ENCODE results near the gene RBM34. TPM values are rescaled to one million over a fixed set of nuclear protein-coding genes. Genes with fewer than 3 reads are reported as not detected.
"Not testable (repeated sequence)": the region's sequence is repeated elsewhere in the genome, so short reads cannot be mapped to it uniquely, and the experiment has no call there.

The RBM34 gene
- total and polyA plus RNA-seq, 2 donors (not counting 3 experiments of a cell fraction or from before 2014, with no cell fraction given), result 16.1 to 80.7 TPM

DNA sequence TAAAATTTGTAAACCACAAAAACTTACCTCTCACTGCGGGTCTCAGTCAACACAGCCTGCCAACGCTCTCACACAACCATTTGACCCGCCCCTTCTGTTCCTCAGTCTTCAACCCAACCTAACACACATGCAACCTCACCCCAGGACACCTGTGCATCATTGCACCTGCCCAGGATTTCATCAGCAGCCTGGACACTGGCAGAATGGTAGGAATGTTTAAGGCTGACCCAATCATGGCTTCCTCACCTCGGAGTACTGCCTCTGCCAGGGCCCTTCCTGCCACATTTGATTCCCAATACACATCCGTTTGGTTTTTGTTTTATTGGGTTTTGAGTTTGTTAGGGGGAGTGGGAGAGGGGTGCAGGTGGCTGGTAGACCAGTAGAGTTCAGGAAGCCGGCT is 73.1 kb downstream of the RBM34 start:
- FAIRE-seq, result no peak
- H3K9ac ChIP-seq (replicated peaks; ENCODE audit: extremely low read depth, insufficient read depth, low read length), result no peak overlapping the region
- ChIA-PET CTCF (no interaction called here), POLR2A (no interaction called here)
- no peaks in the 10 kb centered on the region for H3K9me1 ChIP-seq (replicated peaks; ENCODE audit: control insufficient read depth, extremely low read depth, insufficient read depth, low read length)
- no peaks in the 10 kb centered on the region for H3K27me3 ChIP-seq (ENCODE audit: control insufficient read depth in 2 of 2, insufficient read depth in 2 of 2, low read length in 2 of 2)
- BruUV-seq (replicated peaks), result no TSS peak
- no peaks in the 10 kb centered on the region for H4K20me1 ChIP-seq (replicated peaks; ENCODE audit: control insufficient read depth, extremely low read depth, insufficient read depth, low read length)
- TF ChIP-seq EZH2 (IDR thresholded peaks at IDR 0.05; ENCODE audit: borderline replicate concordance, low read depth, low read length, severe bottlenecking), result no peak
- TF ChIP-seq GATA2 (IDR thresholded peaks at IDR 0.05; ENCODE audit: insufficient read depth, insufficient read length, low read depth, low read length), result no peak
- TF ChIP-seq, protein P1, sequence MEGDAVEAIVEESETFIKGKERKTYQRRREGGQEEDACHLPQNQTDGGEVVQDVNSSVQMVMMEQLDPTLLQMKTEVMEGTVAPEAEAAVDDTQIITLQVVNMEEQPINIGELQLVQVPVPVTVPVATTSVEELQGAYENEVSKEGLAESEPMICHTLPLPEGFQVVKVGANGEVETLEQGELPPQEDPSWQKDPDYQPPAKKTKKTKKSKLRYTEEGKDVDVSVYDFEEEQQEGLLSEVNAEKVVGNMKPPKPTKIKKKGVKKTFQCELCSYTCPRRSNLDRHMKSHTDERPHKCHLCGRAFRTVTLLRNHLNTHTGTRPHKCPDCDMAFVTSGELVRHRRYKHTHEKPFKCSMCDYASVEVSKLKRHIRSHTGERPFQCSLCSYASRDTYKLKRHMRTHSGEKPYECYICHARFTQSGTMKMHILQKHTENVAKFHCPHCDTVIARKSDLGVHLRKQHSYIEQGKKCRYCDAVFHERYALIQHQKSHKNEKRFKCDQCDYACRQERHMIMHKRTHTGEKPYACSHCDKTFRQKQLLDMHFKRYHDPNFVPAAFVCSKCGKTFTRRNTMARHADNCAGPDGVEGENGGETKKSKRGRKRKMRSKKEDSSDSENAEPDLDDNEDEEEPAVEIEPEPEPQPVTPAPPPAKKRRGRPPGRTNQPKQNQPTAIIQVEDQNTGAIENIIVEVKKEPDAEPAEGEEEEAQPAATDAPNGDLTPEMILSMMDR (IDR thresholded peaks at IDR 0.05; ENCODE audit: extremely low read depth in 1 of 2, insufficient read depth in 1 of 2, low read depth in 1 of 2, low read length in 2 of 2), result no peak
- TF ChIP-seq POLR2AphosphoS5 (IDR thresholded peaks at IDR 0.05; ENCODE audit: insufficient read depth, low read depth, low read length), result no peak
- no peak for TF ChIP-seq FOS (IDR thresholded peaks at IDR 0.05; ENCODE audit: borderline replicate concordance, insufficient read depth, low read length)
- TF ChIP-seq JUN (IDR thresholded peaks at IDR 0.05; ENCODE audit: borderline replicate concordance, insufficient read depth, insufficient read length, low read depth), result no peak
- no peak for TF ChIP-seq POLR2A (IDR thresholded peaks at IDR 0.05; ENCODE audit: low read depth, low read length)
- no peak for TF ChIP-seq MAX (IDR thresholded peaks at IDR 0.05; ENCODE audit: insufficient read depth, insufficient read length)
- no peak for TF ChIP-seq MYC (IDR thresholded peaks at IDR 0.05; ENCODE audit: low read depth, low read length)
- DNase-seq (ENCODE audit: low read depth, low spot score), result no peak
- H3K9me3 ChIP-seq (replicated peaks; ENCODE audit: control insufficient read depth, insufficient read depth, low read length), result no peaks in the 10 kb centered on the region
- H3K36me3 ChIP-seq (ENCODE audit: control insufficient read depth in 2 of 2, extremely low read depth in 1 of 2, insufficient read depth in 2 of 2, low read length in 2 of 2), result no peaks in the 10 kb centered on the region
- H3K4me2 ChIP-seq (ENCODE audit: insufficient read depth, low read length), result no peak overlapping the region
- no peak overlapping the region for H2AFZ ChIP-seq (ENCODE audit: low read depth, low read length)
- H3K79me2 ChIP-seq (ENCODE audit: control insufficient read depth, insufficient read depth, low read length), result no peaks in the 10 kb centered on the region
- dilution Hi-C loops (cut with MboI; ENCODE audit: extremely low pct_ligation_motif_present, low sequenced_read_pairs), result no loop called here
- H3K27ac ChIP-seq (ENCODE audit: insufficient read depth, low read depth, low read length), result no peak overlapping the region
- H3K4me3 ChIP-seq (replicated peaks in 1 of 3; ENCODE audit: insufficient read depth in 1 of 3, low read depth in 1 of 3, low read length in 3 of 3), result no peak overlapping the region
- H3K4me1 ChIP-seq (ENCODE audit: control insufficient read depth, extremely low read depth, insufficient read depth, low read length), result peaks cover 2% of the 10 kb centered on the region
- intact Hi-C loops (cut with micrococcal nuclease), result no loop called here

- H3K9ac ChIP-seq (replicated peaks; ENCODE audit: extremely low read depth, insufficient read depth, low read length); H3K4me2 ChIP-seq (ENCODE audit: insufficient read depth, low read length); DNase-seq (ENCODE audit: low read depth, low spot score); FAIRE-seq; POLR2A ChIA-PET; H2AFZ ChIP-seq (ENCODE audit: low read depth, low read length); intact Hi-C loops (cut with micrococcal nuclease); H3K9me1 ChIP-seq (replicated peaks; ENCODE audit: control insufficient read depth, extremely low read depth, insufficient read depth, low read length); H4K20me1 ChIP-seq (replicated peaks; ENCODE audit: control insufficient read depth, extremely low read depth, insufficient read depth, low read length); H3K79me2 ChIP-seq (ENCODE audit: control insufficient read depth, insufficient read depth, low read length); BruUV-seq (replicated peaks); dilution Hi-C loops (cut with MboI; ENCODE audit: extremely low pct_ligation_motif_present, low sequenced_read_pairs); H3K27ac ChIP-seq (ENCODE audit: insufficient read depth, low read depth, low read length); H3K27me3 ChIP-seq (ENCODE audit: control insufficient read depth in 2 of 2, insufficient read depth in 2 of 2, low read length in 2 of 2); H3K9me3 ChIP-seq (replicated peaks; ENCODE audit: control insufficient read depth, insufficient read depth, low read length); H3K36me3 ChIP-seq (ENCODE audit: control insufficient read depth in 2 of 2, extremely low read depth in 1 of 2, insufficient read depth in 2 of 2, low read length in 2 of 2); H3K4me1 ChIP-seq (ENCODE audit: control insufficient read depth, extremely low read depth, insufficient read depth, low read length); H3K4me3 ChIP-seq (replicated peaks in 1 of 3; ENCODE audit: insufficient read depth in 1 of 3, low read depth in 1 of 3, low read length in 3 of 3): not testable (repeated sequence)
- CTCF ChIA-PET, result interaction anchor here (3.5 to 4.5 kb wide), 2 partner anchors 486 to 587 kb away, joined by 80 to 116 read pairs; no protein-coding TSS in a partner anchor
These were observed 75.5 kb downstream of the RBM34 start for GRCh38 chr1:235085411-235086117.
